Kidney (tissue), 14 donors: Measurements from ENCODE around the gene ITPKC. TPM values are rescaled to one million over a fixed set of nuclear protein-coding genes. Genes with fewer than 3 reads are reported as not detected.

Experiments used
- DNase-seq, 5 donors: peaks; one replicate each; pipeline ENCODE4 v3.0.0-alpha.2; 2013 to 2020
- FAIRE-seq: peaks from 2 replicates; lab custom pipeline; 2012; peaks lifted over from hg19 to GRCh38; lab: Jason Lieb, UNC
- H3K27ac ChIP-seq, 2 donors: one replicate each; pipeline ENCODE4 v1.7.0; 2013; ENCODE audit warnings: low read depth in 2 of 2, low read length in 2 of 2, inconsistent platforms in 1 of 2
- H3K27me3 ChIP-seq: one replicate; pipeline ENCODE4 v1.7.1; 2013; ENCODE audit warnings: low read length, inconsistent platforms; ENCODE audit not compliant: control insufficient read depth, insufficient read depth
- H3K36me3 ChIP-seq, 3 donors: one replicate each; pipeline versions ENCODE4 v1.7.0 to v1.7.1; 2013; ENCODE audit warnings: low read length in 3 of 3, control low read depth in 1 of 3, inconsistent platforms in 1 of 3; ENCODE audit not compliant: insufficient read depth in 3 of 3, control insufficient read depth in 2 of 3
- H3K4me1 ChIP-seq, 3 donors: one replicate each; pipeline versions ENCODE4 v1.7.0 to v1.7.1; 2013; ENCODE audit warnings: low read length in 3 of 3, inconsistent platforms in 1 of 3, low read depth in 1 of 3; ENCODE audit not compliant: control insufficient read depth in 2 of 3, insufficient read depth in 2 of 3
- H3K4me3 ChIP-seq, 3 donors: one replicate each; pipeline versions ENCODE4 v1.7.0 to v1.8.1; 2013; ENCODE audit warnings: low read length in 3 of 3, control low read depth in 1 of 3, inconsistent platforms in 1 of 3
- H3K9ac ChIP-seq, 3 donors: one replicate each; pipeline versions ENCODE4 v1.7.0 to v1.7.1; 2013; ENCODE audit warnings: low read length in 3 of 3, control low read depth in 1 of 3, inconsistent platforms in 1 of 3
- H3K9me3 ChIP-seq, 3 donors: one replicate each; pipeline versions ENCODE4 v1.7.0 to v1.7.1; 2013; ENCODE audit warnings: low read length in 3 of 3, control low read depth in 1 of 3, inconsistent platforms in 1 of 3; ENCODE audit not compliant: control insufficient read depth in 2 of 3, insufficient read depth in 1 of 3
- intact Hi-C: fragments of 100-400 bp; cut with DNase I; formaldehyde crosslinking; loops from one replicate; pipeline ENCODE4 v1.11.1; 2022
- polyA plus RNA-seq: library from polyadenylated mRNA; stranded (reverse); fragments of 350-450 nt; fragmentation: Illumina TruSeq; extraction: RNeasy Lipid Tissue Mini Kit (QIAGEN cat#74804); gene quantifications from one replicate; pipeline ENCODE4 v1.2.3, GENCODE V29; 2014; ENCODE audit warnings: low read depth, low replicate concordance; ENCODE audit not compliant: insufficient read depth
- total RNA-seq: library from RNA; stranded (reverse); fragmentation: NEBNext Ultra II Directional; extraction: Animal tissue kit (Norgen Biotek cat#: 25700); gene quantifications from one replicate; pipeline ENCODE4 v1.2.1, GENCODE V29; 2021
- TF ChIP-seq, protein P1 (sequence below): IDR thresholded peaks from 3 replicates; pipeline ENCODE4 v1.5.1; 2012; ENCODE audit warnings: mild to moderate bottlenecking, moderate library complexity, borderline replicate concordance; ENCODE audit not compliant: insufficient read depth; ENCODE audit errors: extremely low read depth
- donor health status: control.
- donor health status: control.
- donor health status: control.
- donor health status: control.
- donor health status: control.
- donor health status: DM: yes; HTN: yes; CAD: no.
- donor health status: Normal renal cell carcinoma (clear cell type).

The ITPKC gene
- total and polyA plus RNA-seq, 2 donors from 2014 or later: 14.3 to 27.9 TPM

DNA sequence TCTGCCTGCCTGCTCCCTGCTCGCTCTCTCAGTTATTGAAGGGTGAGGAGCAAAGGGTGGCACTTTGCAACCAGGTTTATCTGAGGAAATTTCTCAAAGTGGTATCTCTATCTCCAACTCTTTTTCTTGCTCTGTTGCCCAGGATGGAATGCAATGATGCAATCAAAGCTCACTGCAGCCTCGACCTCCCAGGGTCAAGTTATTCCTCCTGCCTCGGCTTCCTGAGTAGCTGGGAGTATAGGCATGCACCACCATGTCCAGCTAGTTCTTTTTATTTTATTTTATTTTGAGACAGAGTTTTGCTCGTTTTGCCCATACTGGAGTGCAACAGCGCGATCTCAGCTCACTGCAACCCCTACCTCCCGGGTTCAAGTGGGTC lies 28.5 kb downstream of the ITPKC start:
- no peak overlapping the region for H3K4me3 ChIP-seq
- FAIRE-seq (no peak), DNase-seq (peak in 3 of 5 donors; percentile 22 to 44 (median 41))
- no peaks in the 10 kb centered on the region for H3K27me3 ChIP-seq
- H3K9me3 ChIP-seq: no peaks in the 10 kb centered on the region
- H3K27ac ChIP-seq: no peak overlapping the region
- intact Hi-C loops: no loop called here
- no peak overlapping the region for H3K9ac ChIP-seq
- no peaks in the 10 kb centered on the region for H3K36me3 ChIP-seq
- peaks cover 0 to 11% (median 10%) of the 10 kb centered on the region in 3 donors for H3K4me1 ChIP-seq
- TF ChIP-seq, protein P1, sequence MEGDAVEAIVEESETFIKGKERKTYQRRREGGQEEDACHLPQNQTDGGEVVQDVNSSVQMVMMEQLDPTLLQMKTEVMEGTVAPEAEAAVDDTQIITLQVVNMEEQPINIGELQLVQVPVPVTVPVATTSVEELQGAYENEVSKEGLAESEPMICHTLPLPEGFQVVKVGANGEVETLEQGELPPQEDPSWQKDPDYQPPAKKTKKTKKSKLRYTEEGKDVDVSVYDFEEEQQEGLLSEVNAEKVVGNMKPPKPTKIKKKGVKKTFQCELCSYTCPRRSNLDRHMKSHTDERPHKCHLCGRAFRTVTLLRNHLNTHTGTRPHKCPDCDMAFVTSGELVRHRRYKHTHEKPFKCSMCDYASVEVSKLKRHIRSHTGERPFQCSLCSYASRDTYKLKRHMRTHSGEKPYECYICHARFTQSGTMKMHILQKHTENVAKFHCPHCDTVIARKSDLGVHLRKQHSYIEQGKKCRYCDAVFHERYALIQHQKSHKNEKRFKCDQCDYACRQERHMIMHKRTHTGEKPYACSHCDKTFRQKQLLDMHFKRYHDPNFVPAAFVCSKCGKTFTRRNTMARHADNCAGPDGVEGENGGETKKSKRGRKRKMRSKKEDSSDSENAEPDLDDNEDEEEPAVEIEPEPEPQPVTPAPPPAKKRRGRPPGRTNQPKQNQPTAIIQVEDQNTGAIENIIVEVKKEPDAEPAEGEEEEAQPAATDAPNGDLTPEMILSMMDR: no peak

DNA sequence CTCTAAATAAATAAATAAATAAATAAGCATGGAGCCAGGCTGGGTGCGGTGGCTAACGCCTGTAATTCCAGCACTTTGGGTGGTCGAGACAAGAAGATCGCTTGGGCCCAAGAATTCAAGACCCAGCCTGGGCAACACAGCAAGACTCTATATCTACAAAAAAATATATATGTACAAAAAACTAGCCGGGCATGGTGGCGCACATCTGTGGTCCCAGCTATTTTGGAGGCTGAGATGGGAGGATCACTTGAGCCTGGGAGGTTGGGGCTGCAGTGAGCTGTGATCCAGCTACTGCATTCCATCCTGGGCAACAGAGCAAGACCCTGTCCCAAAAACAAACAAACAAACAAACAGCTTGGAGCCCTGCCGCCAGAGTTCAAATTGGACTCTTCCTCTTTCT lies 30.6 kb downstream of the ITPKC start:
- H3K36me3 ChIP-seq: no peaks in the 10 kb centered on the region
- DNase-seq (no peak), FAIRE-seq (no peak)
- no peak overlapping the region for H3K4me3 ChIP-seq
- H3K4me1 ChIP-seq: peaks cover 0 to 12% (median 11%) of the 10 kb centered on the region in 3 donors
- H3K9me3 ChIP-seq: no peaks in the 10 kb centered on the region
- TF ChIP-seq, protein P1: no peak
- no peaks in the 10 kb centered on the region for H3K27me3 ChIP-seq
- H3K9ac ChIP-seq: no peak overlapping the region
- no peak overlapping the region for H3K27ac ChIP-seq
- intact Hi-C loops: no loop called here

DNA sequence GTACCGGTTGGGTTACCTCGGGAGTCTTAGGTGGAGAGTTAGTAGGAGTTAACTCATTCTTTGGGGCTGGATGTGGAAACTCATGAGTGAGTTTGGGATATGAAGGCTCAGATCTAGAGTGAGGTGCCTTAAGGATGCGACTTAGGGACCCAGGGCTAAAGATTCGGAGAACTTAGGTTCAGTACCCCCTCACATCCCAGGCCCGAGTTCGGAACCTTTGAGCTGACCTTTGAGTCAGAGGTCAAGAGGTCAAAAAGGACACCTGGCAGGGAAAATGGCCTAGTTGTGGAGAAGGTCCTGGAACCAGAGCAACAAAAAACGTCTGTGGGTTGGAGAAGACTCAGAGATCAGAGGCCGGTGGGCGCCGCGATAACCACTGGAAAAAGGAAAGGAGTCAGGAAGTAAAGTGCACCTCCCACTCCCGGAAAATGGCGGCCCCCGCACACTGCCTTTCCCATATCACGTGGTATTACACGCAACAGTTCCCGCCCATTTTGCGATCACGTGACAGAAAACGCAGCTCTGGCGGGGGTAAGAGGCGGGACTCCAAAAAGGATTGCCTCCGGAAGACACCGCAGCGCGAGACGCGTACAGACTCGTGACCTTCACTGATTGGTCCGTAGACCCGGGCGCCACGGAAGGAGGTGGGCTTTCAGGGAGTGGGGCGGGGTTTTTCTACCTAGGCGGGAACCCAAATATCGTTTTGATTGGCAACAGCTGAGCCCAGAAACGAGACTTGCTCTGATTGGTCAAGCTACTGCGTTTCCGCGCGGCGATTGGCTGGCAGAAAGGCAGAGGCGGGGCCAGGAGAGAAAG lies 33.4 kb downstream of the ITPKC start, which contains the start of gene ACTMAP:
ACTMAP (minus strand) TSS at position 420 of the 816 bp plus-strand sequence. CDS start 674 bp downstream, outside the sequence.
- H3K36me3 ChIP-seq: no peaks in the 10 kb centered on the region
- FAIRE-seq (peak; percentile 99), DNase-seq (peak; percentile 100)
- H3K9me3 ChIP-seq: no peaks in the 10 kb centered on the region
- H3K27ac ChIP-seq: peak within 1 kb of the TSS; percentile 93 to 96
- intact Hi-C loops: no loop called here
- H3K27me3 ChIP-seq: no peaks in the 10 kb centered on the region
- peak within 1 kb of the TSS; percentile 93 to 98 (median 96) for H3K4me3 ChIP-seq
- H3K4me1 ChIP-seq: peaks cover 3 to 16% (median 13%) of the 10 kb centered on the region in 3 donors
- H3K9ac ChIP-seq: peak within 1 kb of the TSS; percentile 61 to 97 (median 93)
- TF ChIP-seq, protein P1: no peak
